Astrocyte of the spinal cord (primary cell): ENCODE measurements around the gene CASP7.

ENCODE experiments used
- DNase-seq: peaks from one replicate; pipeline ENCODE4 v3.0.0; 2011; ENCODE audit warnings: low read depth, low spot score
- H3K4me3 ChIP-seq: 2 replicates; pipeline ENCODE4 v1.5.1; 2011; ENCODE audit warnings: low read depth, mild to moderate bottlenecking, low read length, moderate library complexity
- CTCF ChIP-seq: IDR thresholded peaks from 2 replicates; pipeline ENCODE4 v1.5.1; 2012; ENCODE audit warnings: low read depth, mild to moderate bottlenecking, low read length, inconsistent platforms
- in situ Hi-C: cut with HindIII; loops from 2 replicates; pipeline ENCODE4 v1.10.0; 2017; ENCODE audit warnings: low sequenced_read_pairs

CASP7 gene

GRCh38 chr10:113745374-113745773, 65.7 kb downstream of the CASP7 start:
- no peak for TF ChIP-seq CTCF
- H3K4me3 ChIP-seq: no peak overlapping the region
- in situ Hi-C loops: no loop called here
- no peak for DNase-seq

DNA sequence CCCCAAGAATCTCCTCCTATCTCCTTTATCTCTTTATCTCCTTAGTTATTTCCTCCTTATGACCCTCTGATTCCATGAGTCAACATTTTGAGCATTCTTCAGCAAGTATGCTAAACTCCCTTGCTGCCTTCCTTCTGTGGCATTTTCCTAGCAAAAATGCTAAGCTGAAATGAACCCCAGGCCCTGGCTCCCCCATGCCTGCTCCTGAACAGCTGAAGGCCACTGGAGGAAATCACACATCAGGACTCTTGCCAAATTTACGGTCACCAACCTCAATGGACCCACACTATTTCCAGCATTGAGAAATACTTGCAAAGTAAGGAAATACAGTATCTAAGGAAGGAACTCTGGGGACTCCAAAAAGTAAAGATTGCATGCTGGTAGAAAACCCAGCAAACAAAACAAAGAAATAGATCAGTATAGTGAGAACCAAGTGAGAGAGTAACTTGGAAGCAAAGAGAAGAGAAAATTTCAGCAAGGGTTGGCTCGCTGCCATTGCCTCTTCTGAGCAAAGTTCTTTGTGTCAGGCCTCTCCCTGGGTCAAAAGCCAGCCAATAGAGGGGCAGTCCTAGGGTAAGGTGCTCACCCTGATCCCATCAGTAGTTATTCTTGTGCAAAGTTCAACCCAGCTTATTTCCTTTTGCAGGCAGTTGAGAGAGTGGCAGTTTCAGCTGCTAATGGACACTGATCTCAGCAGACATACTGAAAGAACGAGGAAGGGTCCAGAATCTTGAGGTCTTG, 66.7 kb downstream of the CASP7 start:
- in situ Hi-C loops: no loop called here

GRCh38 chr10:113751181-113751732, 71.5 kb downstream of the CASP7 start, which contains the start of gene PLEKHS1:
Gene PLEKHS1 (plus strand): TSS chr10:113751682. CDS start chr10:113755278, 3,596 bp downstream.
- in situ Hi-C loops: no loop called here
- no peak within 1 kb of the TSS for H3K4me3 ChIP-seq
- peak; percentile 11 for DNase-seq
- TF ChIP-seq CTCF: no peak

More for the DNA sequence above, 66.7 kb downstream of the CASP7 start:
- H3K4me3 ChIP-seq: no peak overlapping the region
- DNase-seq: no peak
- TF ChIP-seq CTCF: no peak

DNA sequence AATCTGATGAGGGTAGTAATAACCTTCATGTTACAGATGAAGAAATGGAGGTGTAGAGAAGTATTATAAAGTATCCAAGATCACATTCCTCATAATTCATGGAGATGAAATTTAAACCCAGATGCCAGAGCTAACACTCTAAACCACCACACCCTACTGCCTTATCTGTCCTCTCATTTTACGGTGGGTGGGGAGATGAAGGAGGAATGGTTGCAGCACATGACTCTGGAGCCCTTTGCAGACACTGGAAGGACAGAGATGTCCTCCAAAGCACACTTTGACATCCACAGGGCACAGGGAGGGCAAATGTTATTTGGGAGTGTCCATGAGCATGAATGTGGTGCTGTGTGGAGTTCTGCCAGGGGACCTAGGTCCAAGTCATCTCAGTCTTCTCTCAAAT, 72.8 kb downstream of the CASP7 start:
- no peak for DNase-seq
- H3K4me3 ChIP-seq: no peak overlapping the region
- in situ Hi-C loops: no loop called here
- no peak for TF ChIP-seq CTCF

DNA sequence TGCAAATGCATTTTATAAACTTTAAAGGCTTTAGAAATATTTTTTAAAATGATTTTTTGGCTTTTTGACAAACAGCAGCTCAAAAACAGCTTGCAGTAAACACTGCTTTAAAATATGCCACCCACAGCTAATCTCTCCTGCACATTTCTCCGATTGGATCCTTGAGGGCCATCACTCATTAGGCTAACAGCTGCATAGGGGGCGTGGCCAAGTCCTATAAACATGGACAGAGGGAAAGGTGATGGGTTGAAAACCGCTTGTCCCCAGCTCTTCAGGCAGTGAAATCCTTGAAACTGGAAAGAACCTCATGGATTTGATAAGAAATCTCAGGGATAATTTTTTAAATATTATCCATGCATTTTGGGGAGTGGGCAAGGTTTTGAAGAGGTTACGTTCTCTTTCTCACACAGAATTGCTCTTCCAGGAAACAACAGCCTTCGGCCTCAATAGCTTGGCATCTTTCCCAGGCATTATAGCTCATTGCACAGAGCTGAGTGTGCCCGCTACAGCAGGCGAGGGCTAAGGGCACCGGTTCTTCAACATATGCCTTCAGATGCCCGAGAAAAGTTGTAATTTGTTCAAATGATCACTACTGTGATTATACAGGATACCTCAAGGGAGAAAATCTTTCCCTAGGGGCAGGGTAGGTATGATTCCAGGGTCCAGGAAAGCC, 73.4 kb downstream of the CASP7 start:
- no peak for DNase-seq
- H3K4me3 ChIP-seq: no peak overlapping the region
- no peak for TF ChIP-seq CTCF
- in situ Hi-C loops: no loop called here

DNA sequence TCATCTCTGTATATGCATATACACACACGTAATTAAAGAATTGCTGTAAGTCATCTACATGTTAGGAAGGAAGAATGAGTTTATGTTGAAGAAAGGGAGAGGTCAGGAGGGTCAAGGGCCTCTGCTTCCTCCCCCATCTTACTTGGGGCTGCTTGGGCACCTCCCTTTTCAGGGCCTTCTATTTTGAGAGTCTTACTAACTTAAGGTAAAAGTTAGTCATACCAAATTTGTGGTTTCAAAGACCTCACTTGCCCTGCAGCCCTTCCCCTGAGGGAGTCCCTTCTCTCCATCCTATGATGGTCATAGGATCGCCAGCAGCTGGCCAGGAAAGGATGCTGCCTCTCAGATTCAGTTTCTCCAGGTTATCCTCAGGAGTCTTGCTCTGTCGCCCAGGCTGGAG, 74.4 kb downstream of the CASP7 start:
- TF ChIP-seq CTCF: no peak
- in situ Hi-C loops: no loop called here
- DNase-seq: no peak

More for the DNA sequence above, 74.4 kb downstream of the CASP7 start:
- H3K4me3 ChIP-seq: no peak overlapping the region
